ENCODE results near the gene FGFR2. TPM values are rescaled to one million over a fixed set of nuclear protein-coding genes. Genes with fewer than 3 reads are reported as not detected.

FGFR2 gene
- total RNA-seq, 2 experiments from 2014 or later: not detected

DNA sequence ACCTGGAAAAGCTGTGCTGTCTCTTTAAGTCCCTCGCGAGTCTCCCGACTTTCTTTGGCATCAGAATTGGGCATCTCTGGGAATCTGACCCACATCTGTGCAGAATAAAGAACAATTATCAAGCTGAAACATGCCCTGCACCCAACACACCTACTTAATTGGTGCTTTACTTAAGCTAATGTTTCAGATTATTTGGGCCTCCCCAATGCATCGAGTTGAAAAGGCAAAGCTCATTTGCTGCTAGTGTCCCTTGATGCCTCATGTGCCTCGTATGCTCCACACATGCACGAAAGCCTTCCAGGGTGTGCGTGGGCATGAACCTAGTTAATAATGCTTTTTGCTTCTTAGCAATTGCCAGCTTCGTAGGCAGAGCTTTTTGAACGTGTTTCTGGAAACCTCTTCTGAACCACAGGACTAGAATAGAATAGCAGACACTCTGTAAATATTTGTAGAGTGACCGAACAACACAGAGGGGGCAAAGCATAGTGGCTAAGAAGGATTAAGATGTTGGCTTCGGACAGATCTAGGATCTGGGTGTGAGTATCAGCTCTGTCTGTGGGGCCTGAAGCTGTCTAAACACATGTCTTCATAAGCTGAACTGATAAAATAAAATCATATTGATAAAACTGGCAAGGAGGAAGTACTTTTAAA lies 26.7 kb upstream of the FGFR2 start:
- CTCF ChIA-PET: no interaction called here

DNA sequence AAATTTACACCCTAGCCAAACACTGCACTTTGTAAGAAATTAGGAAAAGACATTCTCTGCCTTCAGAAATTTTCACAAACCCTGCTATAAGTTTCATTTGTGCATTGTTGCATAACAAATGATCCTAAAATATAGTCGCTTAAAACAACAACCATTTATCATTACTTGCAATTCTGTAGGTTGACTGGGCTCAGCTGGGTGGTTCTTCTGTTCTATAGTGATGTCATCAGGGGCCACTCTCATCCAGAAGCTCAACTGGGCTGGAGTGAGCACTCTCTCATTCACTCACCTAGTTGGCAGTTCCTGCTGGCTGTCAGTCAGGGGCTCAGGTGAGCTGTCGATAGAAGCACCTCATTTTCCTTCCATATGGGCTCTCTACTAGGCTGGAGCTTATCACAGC lies 20.7 kb upstream of the FGFR2 start:
- CTCF ChIA-PET: no interaction called here
- H3K4me1 Mint-ChIP-seq: no peaks in the 10 kb centered on the region
- H3K36me3 Mint-ChIP-seq (ENCODE audit: low read depth): no peaks in the 10 kb centered on the region
- no peak for DNase-seq
- H3K4me3 Mint-ChIP-seq: no peak overlapping the region
- no peak for ATAC-seq
- intact Hi-C loops (cut with DNase I, micrococcal nuclease): no loop called here
- no peak overlapping the region for H3K27ac Mint-ChIP-seq
- POLR2A ChIA-PET: no interaction called here
- H3K27me3 Mint-ChIP-seq: peaks cover 2% of the 10 kb centered on the region
- peaks cover 7% of the 10 kb centered on the region for H3K9me3 Mint-ChIP-seq (ENCODE audit: low read depth)

More for the DNA sequence above, 26.7 kb upstream of the FGFR2 start:
- Mint-ChIP-seq H3K27me3 (peaks cover 3% of the 10 kb centered on the region), H3K36me3 (ENCODE audit: low read depth) (no peaks in the 10 kb centered on the region), H3K27ac (no peak overlapping the region), H3K4me3 (no peak overlapping the region), H3K4me1 (no peaks in the 10 kb centered on the region), H3K9me3 (ENCODE audit: low read depth) (no peaks in the 10 kb centered on the region)
- ATAC-seq (no peak), DNase-seq (no peak)
- POLR2A ChIA-PET: no interaction called here
- intact Hi-C loops (cut with DNase I, micrococcal nuclease): no loop called here

DNA sequence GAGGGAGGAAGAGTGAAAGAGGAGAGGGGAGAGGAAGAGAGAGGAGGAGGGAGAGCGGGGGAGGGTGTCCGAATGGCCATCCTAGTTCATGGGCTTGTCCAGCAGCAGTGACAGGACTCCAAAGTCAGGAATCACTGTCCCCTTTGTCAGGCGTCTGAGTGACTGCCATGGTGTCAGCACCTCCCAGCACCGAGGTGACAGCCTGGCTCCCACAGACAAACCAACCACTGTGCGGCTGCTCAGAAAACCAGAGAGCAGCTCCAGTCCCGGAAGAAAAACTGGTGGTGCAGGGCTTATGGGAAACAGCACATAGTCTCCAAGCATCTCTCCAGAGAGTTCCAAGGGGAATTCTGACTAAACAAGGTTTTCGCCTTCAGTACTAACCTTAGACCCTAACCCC lies 18.9 kb upstream of the FGFR2 start:
- intact Hi-C loops (cut with DNase I, micrococcal nuclease): no loop called here
- no peak for DNase-seq
- ChIA-PET POLR2A (no interaction called here), CTCF (interaction anchor here (0.8 kb wide), 1 partner anchor 11 kb away, joined by 3 read pairs; no protein-coding TSS in a partner anchor)
- Mint-ChIP-seq H3K36me3 (ENCODE audit: low read depth) (no peaks in the 10 kb centered on the region), H3K27me3 (peaks cover 2% of the 10 kb centered on the region), H3K4me3 (no peak overlapping the region), H3K27ac (no peak overlapping the region), H3K9me3 (ENCODE audit: low read depth) (peaks cover 7% of the 10 kb centered on the region), H3K4me1 (no peaks in the 10 kb centered on the region)
- no peak for ATAC-seq

DNA sequence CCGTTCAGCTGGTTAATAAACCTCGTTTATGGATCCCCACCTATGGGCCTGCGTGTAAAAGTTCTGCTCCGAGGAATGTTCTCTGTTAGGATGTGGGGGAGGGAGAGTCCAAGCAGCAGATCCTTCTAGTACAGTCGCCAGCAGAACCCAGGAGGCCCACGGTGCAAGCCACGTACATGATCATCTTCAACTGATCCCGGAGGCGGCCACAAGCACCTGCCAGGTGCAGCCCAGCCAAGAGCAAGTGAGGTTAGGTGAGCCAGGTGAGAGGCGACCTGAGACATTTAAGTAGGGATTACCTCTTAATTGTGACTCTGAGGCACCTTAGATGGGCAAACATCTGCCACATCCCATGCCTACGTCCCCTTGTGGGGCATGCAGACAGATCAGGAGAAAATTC lies 18.0 kb upstream of the FGFR2 start:
- ATAC-seq: no peak

DNA sequence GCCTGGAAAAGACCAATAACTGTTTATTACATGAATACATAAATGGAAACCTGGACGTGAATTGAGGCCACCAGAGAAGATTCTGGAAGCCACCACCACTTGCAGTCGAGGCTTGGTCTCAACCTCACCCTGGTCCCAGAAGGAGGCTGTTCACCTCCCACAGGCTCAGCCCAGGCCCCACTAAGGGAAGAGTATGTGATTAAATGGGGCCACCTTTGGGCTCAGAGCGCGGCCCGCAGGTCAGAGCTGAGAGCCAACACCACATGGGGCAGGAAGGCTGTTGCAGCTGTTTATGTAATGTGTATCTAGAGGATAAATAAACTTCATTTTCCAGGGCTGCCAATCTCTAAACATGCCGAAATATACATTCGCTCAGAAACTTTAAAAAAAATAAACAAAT lies 17.6 kb upstream of the FGFR2 start:
- Mint-ChIP-seq H3K27me3 (peaks cover 2% of the 10 kb centered on the region), H3K4me3 (no peak overlapping the region), H3K9me3 (ENCODE audit: low read depth) (peaks cover 7% of the 10 kb centered on the region), H3K4me1 (no peaks in the 10 kb centered on the region), H3K36me3 (ENCODE audit: low read depth) (no peaks in the 10 kb centered on the region), H3K27ac (no peak overlapping the region)
- ATAC-seq (no peak), DNase-seq (no peak)
- ChIA-PET CTCF (no interaction called here), POLR2A (no interaction called here)
- intact Hi-C loops (cut with DNase I, micrococcal nuclease): no loop called here

More for the DNA sequence above, 18.0 kb upstream of the FGFR2 start:
- Mint-ChIP-seq H3K27ac (no peak overlapping the region), H3K4me3 (no peak overlapping the region), H3K36me3 (ENCODE audit: low read depth) (no peaks in the 10 kb centered on the region), H3K4me1 (no peaks in the 10 kb centered on the region), H3K9me3 (ENCODE audit: low read depth) (peaks cover 7% of the 10 kb centered on the region), H3K27me3 (peaks cover 2% of the 10 kb centered on the region)
- no peak for DNase-seq
- CTCF ChIA-PET: no interaction called here
- POLR2A ChIA-PET: no interaction called here
- intact Hi-C loops (cut with DNase I, micrococcal nuclease): no loop called here

DNA sequence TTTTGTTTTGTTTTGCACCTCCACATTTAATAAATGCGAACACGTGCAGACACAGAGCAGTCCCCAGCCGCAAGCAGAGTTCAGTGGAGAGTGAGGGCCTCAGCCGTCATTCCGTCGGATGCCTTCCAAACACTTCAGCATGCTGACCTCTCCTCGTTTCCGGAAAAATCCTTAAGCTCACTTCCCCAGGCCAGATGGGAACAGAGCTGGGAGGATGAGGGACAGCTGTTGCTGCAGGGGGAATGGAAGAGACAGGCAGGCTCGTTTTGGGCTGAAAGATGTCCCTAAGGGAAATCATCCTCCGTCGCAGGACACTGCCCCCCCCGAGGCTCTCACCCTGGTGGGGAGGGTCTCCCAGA lies 17.2 kb upstream of the FGFR2 start:
- ChIA-PET CTCF (no interaction called here), POLR2A (no interaction called here)
- ATAC-seq (no peak), DNase-seq (no peak)
- H3K9me3 Mint-ChIP-seq (ENCODE audit: low read depth): peaks cover 7% of the 10 kb centered on the region
- no peaks in the 10 kb centered on the region for H3K4me1 Mint-ChIP-seq
- H3K27ac Mint-ChIP-seq: no peak overlapping the region
- no peaks in the 10 kb centered on the region for H3K36me3 Mint-ChIP-seq (ENCODE audit: low read depth)
- H3K4me3 Mint-ChIP-seq: no peak overlapping the region
- peaks cover 3% of the 10 kb centered on the region for H3K27me3 Mint-ChIP-seq
- intact Hi-C loops (cut with DNase I, micrococcal nuclease): no loop called here

DNA sequence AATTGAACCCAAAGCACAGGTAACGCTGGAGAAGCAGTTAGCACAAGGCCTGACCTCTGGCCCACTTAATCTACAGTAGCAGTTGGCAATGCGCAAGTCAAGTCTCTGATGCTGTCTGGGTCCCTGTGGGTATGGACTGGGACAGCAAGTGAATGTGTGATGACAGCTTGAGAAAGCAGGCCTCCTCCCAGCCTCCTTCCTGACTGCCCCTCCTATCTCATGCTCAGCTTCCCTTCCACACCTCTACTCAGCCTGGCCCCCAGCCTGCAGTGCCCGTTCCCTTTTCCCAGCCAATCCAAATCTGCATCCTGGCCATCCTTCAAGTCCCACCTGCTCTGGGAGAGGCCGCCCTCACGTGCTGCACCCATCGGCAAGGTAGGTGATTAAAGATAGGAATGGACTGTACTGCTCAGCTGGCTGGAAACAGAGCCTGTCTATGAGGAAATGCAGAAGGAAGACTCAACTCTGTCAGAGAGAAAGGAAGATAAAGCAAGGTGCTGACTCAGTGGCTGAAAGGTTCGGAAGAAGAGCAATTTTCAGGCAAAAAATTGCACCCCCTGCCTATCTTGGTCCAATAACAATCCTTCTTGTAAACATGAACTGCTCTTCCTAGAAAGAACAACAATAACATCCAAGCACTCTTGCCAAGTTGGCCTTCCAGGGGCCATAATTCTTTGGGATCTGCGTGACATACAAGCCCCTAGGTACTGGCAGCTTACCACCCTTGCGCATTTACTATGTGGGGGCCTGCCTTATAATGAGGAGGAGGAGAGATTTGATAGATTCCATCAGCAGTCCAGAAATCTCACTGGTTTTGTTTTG lies 16.6 kb upstream of the FGFR2 start:
- H3K9me3 Mint-ChIP-seq (ENCODE audit: low read depth): peaks cover 7% of the 10 kb centered on the region
- H3K4me3 Mint-ChIP-seq: no peak overlapping the region
- no peak for DNase-seq
- no peaks in the 10 kb centered on the region for H3K4me1 Mint-ChIP-seq
- H3K27ac Mint-ChIP-seq: no peak overlapping the region
- ChIA-PET POLR2A (no interaction called here), CTCF (interaction anchor here (0.7 kb wide), 1 partner anchor 627 kb away, joined by 4 read pairs; no protein-coding TSS in a partner anchor)
- ATAC-seq: no peak
- H3K36me3 Mint-ChIP-seq (ENCODE audit: low read depth): no peaks in the 10 kb centered on the region
- H3K27me3 Mint-ChIP-seq: peaks cover 8% of the 10 kb centered on the region
- intact Hi-C loops (cut with DNase I, micrococcal nuclease): no loop called here

DNA sequence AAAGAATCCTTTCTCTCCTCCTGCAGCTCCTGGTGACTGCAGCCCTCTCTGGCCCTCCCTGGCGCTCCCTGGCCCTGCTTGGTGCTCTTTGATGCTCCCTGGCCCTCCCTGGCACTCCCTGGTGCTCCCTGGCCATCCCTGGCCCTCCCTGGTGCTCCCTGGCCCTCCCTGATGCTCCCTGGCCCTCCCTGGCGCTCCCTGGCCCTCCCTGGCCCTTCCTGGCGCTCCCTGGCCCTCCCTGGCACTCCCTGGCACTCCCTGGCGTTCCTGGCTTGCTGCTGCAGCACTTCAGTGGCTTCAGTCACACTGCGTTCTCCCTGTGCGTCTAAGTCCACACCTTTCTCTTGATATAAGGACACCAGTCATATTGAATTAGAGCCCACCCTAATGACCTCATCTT lies 15.2 kb upstream of the FGFR2 start:
- ATAC-seq (no peak), DNase-seq (no peak)
- peaks cover 11% of the 10 kb centered on the region for H3K27me3 Mint-ChIP-seq
- intact Hi-C loops (cut with DNase I, micrococcal nuclease): no loop called here
- no peaks in the 10 kb centered on the region for H3K4me1 Mint-ChIP-seq
- peaks cover 1% of the 10 kb centered on the region for H3K9me3 Mint-ChIP-seq (ENCODE audit: low read depth)
- ChIA-PET CTCF (no interaction called here), POLR2A (no interaction called here)
- H3K27ac Mint-ChIP-seq: no peak overlapping the region
- H3K36me3 Mint-ChIP-seq (ENCODE audit: low read depth): no peaks in the 10 kb centered on the region
- H3K4me3 Mint-ChIP-seq: no peak overlapping the region

DNA sequence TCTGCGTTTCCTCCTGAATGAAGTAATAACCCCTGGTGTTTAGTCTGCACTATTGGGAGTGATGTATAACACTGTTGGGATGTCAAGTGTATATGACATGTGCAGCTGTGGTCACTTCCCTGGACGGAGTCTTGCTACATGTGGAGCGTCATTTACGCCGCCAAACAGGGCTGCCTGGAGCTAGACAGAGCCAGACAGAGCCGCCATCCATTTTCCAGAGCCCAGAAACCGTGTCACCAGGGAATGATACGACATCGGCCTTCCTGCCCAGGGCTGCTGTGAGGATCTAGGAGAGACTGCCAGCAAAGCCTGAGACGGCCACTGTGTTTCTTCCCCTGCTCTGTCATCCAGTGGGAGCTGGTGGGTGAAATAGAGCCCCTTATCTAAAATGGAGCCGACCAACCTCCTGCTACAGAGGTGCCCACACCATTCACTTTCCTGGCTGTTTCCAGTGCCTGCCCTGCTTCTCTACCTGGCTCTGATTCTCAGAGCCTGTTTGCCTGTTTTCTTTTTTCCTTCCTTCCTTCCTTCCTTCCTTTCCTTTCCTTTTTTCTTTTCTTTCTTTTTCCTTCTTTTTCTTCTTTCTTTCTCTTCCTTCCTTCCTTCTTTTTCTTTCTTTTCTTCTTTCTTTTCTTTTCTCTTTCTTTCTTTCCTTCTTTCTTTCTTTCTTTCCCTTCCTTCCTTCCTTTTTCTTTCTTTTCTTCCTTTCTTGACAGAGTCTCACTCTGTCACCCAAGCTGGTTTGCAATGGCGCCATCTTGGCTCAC lies 13.3 kb upstream of the FGFR2 start:
- peaks cover 16% of the 10 kb centered on the region for H3K27me3 Mint-ChIP-seq
- H3K36me3 Mint-ChIP-seq (ENCODE audit: low read depth): no peaks in the 10 kb centered on the region
- no peaks in the 10 kb centered on the region for H3K9me3 Mint-ChIP-seq (ENCODE audit: low read depth)
- H3K4me1 Mint-ChIP-seq: no peaks in the 10 kb centered on the region
- H3K4me3 Mint-ChIP-seq: no peak overlapping the region
- POLR2A ChIA-PET: no interaction called here
- intact Hi-C loops (cut with DNase I, micrococcal nuclease): no loop called here
- ATAC-seq: no peak
- CTCF ChIA-PET: no interaction called here
- no peak overlapping the region for H3K27ac Mint-ChIP-seq
- no peak for DNase-seq

DNA sequence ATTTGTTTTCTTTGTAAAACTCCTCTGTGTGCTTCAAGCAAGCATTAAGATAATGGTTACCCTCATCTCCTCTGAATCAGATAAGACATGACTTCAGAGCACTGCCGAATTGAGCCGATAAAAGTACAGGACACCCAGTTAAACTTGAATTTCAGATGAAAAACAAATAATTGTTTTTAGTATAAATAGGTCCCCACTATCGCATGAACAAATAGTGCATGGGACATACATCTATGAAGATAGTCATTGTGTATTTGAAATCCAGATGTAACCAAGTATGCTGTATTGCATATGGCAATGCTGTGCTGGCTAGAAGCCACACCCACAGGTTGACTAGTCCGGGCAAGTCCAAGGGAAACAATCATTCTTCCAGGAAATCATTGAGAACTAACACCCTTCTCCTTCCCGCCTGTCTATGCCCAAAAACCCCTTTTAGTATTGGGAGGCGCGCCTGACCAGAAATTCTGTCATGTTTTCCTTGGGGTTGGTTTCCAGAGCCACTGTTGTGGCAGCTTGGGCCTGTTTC lies 12.6 kb upstream of the FGFR2 start:
- H3K4me1 Mint-ChIP-seq: no peaks in the 10 kb centered on the region
- ChIA-PET POLR2A (no interaction called here), CTCF (interaction anchor here (0.9 kb wide), 1 partner anchor 10 kb away, joined by 3 read pairs; no protein-coding TSS in a partner anchor)
- DNase-seq: no peak
- no peaks in the 10 kb centered on the region for H3K36me3 Mint-ChIP-seq (ENCODE audit: low read depth)
- H3K27ac Mint-ChIP-seq: no peak overlapping the region
- peaks cover 21% of the 10 kb centered on the region for H3K27me3 Mint-ChIP-seq
- no peaks in the 10 kb centered on the region for H3K9me3 Mint-ChIP-seq (ENCODE audit: low read depth)
- intact Hi-C loops (cut with DNase I, micrococcal nuclease): no loop called here
- no peak overlapping the region for H3K4me3 Mint-ChIP-seq
- ATAC-seq: no peak

DNA sequence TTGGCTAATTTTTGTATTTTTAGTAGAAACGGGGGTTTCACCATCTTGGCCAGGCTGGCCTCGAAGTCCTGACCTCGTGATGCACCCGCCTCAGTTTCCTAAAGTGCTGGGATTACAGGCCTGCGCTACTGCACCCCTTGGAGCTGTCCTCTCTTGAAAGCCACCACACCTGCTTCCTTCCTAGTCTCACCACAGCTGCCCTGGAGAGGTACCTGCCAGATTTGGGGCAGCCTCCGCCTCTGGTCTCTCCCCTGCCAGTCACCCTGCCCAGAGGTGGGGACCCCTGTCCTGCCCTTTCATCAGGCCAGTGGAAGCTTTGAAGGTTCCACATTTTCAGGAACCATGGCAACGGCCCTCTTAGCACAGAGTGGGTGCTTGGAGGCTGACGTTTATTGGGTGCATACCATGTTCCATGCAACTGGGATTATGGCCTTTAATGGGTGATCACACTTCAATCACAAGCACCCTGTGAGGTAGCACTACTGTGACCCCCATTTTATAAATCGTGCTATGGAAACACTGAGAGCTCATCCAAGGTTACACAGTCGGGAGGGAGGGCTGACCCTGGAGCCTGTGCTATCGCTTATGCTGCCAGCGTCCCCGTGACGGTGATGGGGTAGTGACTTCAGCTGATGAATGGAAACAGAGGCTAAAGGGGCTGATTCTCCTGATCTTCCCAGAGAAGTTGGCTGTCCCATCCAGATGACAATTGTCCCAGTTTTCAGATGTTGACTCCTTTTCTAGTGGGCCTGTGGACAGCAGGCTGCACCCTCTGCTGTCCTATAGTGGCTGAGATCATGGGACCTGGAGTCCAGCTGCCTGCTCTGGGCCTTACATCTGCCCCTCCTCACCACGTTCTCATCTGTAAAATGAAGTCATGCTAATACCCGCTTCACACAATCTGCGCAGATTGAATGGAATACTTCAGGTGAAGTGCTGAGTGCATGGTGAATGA lies 11.5 kb upstream of the FGFR2 start:
- DNase-seq (no peak), ATAC-seq (no peak)
- Mint-ChIP-seq H3K4me1 (no peaks in the 10 kb centered on the region), H3K36me3 (ENCODE audit: low read depth) (no peaks in the 10 kb centered on the region), H3K27ac (no peak overlapping the region), H3K9me3 (ENCODE audit: low read depth) (no peaks in the 10 kb centered on the region), H3K4me3 (no peak overlapping the region), H3K27me3 (peaks cover 27% of the 10 kb centered on the region)
- ChIA-PET POLR2A (no interaction called here), CTCF (interaction anchor here (0.7 to 1.1 kb wide), 5 partner anchors 9 to 662 kb away, joined by 3 read pairs; no protein-coding TSS in a partner anchor)
- intact Hi-C loops (cut with DNase I, micrococcal nuclease): loop anchor here (2.0 to 5.0 kb wide), 3 partner anchors 293 to 667 kb away; no protein-coding TSS in a partner anchor
